ENCODE results near the gene ABHD17A.

- TF ChIP-seq CTCF (conservative IDR thresholded peaks at IDR 0.05 in 1 of 2, IDR thresholded peaks at IDR 0.05 in 1 of 2; ENCODE audit: extremely low read depth in 1 of 2, insufficient read depth in 1 of 2, low read depth in 1 of 2, low read length in 2 of 2) = peak; percentile 91 to 97
- TF ChIP-seq EZH2 (IDR thresholded peaks at IDR 0.05; ENCODE audit: borderline replicate concordance, low read length) = no peak
These were observed 31.8 kb downstream of the ABHD17A start for GRCh38 chr19:1853295-1854038.

Measured in mammary epithelial cell (primary cell).